ENCODE measurements around the gene ATP11C. TPM values are rescaled to one million over a fixed set of nuclear protein-coding genes. Genes with fewer than 3 reads are reported as not detected.
A peak's percentile ranks its signal among the peaks of the same experiment; 100 is the strongest.
"Not testable (repeated sequence)": the region's sequence is repeated elsewhere in the genome, so short reads cannot be mapped to it uniquely, and the experiment has no call there.

ATP11C gene
- total and polyA plus RNA-seq, 5 donors from 2014 or later = 2.9 to 19.4 (median 4.4) TPM

- ATAC-seq (ENCODE audit: low read depth in 2 of 2) = no peak
- no peaks in the 10 kb centered on the region for H3K36me3 Mint-ChIP-seq
- H3K36me3 ChIP-seq (ENCODE audit: control insufficient read depth, insufficient read depth, low read length) = no peaks in the 10 kb centered on the region
- H3K4me1 ChIP-seq (ENCODE audit: control insufficient read depth, insufficient read depth, low read length, poor library complexity, severe bottlenecking) = no peaks in the 10 kb centered on the region
- no peak overlapping the region for H3K4me3 ChIP-seq (ENCODE audit: low read depth, low read length)
- H3K27ac ChIP-seq (ENCODE audit: insufficient read depth, low read length, poor library complexity, severe bottlenecking) = no peak overlapping the region
- peak in 1 of 3 donors; percentile 3 for DNase-seq
- no peak overlapping the region for H3K4me3 Mint-ChIP-seq
- no peak overlapping the region for H3K27ac Mint-ChIP-seq
- no peaks in the 10 kb centered on the region for H3K27me3 ChIP-seq (ENCODE audit: control insufficient read depth, insufficient read depth, low read length)
- H3K9me3 ChIP-seq (ENCODE audit: control insufficient read depth in 2 of 2, low read length in 2 of 2) = no peaks in the 10 kb centered on the region
- peaks cover 4% of the 10 kb centered on the region for H3K27me3 Mint-ChIP-seq
- H3K9me3 Mint-ChIP-seq = peaks cover 0 to 1% (median 0%) of the 10 kb centered on the region in 7 donors
- H3K4me1 Mint-ChIP-seq = no peaks in the 10 kb centered on the region
Observed at GRCh38 chrX:139967300-139967699, 34.4 kb upstream of the ATP11C start.

DNA sequence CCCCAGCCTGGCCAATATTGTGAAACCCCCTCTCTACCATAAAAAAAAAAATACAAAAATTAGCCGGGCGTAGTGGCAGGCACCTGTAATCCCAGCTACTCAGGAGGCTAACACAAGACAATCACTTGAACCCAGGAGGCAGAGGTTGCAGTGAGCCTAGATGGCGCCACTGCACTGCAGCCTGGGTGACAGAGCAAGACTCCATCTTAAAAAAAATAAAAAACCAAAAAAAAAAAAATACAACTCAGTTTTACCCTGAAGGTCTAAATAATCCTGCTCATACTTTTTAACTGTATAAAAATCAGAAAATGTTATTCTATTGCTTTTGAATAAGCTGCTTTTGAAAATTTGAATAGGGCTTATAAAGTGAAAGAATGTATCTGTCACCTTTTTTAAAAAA, 33.3 kb upstream of the ATP11C start:
- H3K27ac ChIP-seq (ENCODE audit: insufficient read depth, low read length, poor library complexity, severe bottlenecking); H3K9me3 Mint-ChIP-seq; H3K27ac Mint-ChIP-seq; ATAC-seq (ENCODE audit: low read depth in 2 of 2); H3K9me3 ChIP-seq (ENCODE audit: control insufficient read depth in 2 of 2, low read length in 2 of 2); H3K4me3 ChIP-seq (ENCODE audit: low read depth, low read length); H3K4me1 Mint-ChIP-seq; H3K36me3 ChIP-seq (ENCODE audit: control insufficient read depth, insufficient read depth, low read length); H3K4me3 Mint-ChIP-seq; DNase-seq; H3K27me3 Mint-ChIP-seq; H3K36me3 Mint-ChIP-seq; H3K4me1 ChIP-seq (ENCODE audit: control insufficient read depth, insufficient read depth, low read length, poor library complexity, severe bottlenecking); H3K27me3 ChIP-seq (ENCODE audit: control insufficient read depth, insufficient read depth, low read length): not testable (repeated sequence)

- no peak within 1 kb of the TSS for H3K4me3 ChIP-seq (ENCODE audit: low read depth, low read length)
- ATAC-seq (ENCODE audit: low read depth in 2 of 2) = no peak
- H3K9me3 ChIP-seq (ENCODE audit: control insufficient read depth in 2 of 2, low read length in 2 of 2) = no peaks in the 10 kb centered on the region
- H3K4me1 ChIP-seq (ENCODE audit: control insufficient read depth, insufficient read depth, low read length, poor library complexity, severe bottlenecking) = no peaks in the 10 kb centered on the region
- DNase-seq = no peak
- H3K27ac ChIP-seq (ENCODE audit: insufficient read depth, low read length, poor library complexity, severe bottlenecking) = no peak within 1 kb of the TSS
- Mint-ChIP-seq H3K9me3 (peaks cover 0 to 1% (median 0%) of the 10 kb centered on the region in 7 donors), H3K4me3 (no peak within 1 kb of the TSS), H3K4me1 (no peaks in the 10 kb centered on the region), H3K36me3 (no peaks in the 10 kb centered on the region), H3K27ac (no peak within 1 kb of the TSS), H3K27me3 (peaks cover 4% of the 10 kb centered on the region)
- no peaks in the 10 kb centered on the region for H3K27me3 ChIP-seq (ENCODE audit: control insufficient read depth, insufficient read depth, low read length)
- H3K36me3 ChIP-seq (ENCODE audit: control insufficient read depth, insufficient read depth, low read length) = no peaks in the 10 kb centered on the region
Observed at GRCh38 chrX:139965421-139965820, 32.6 kb upstream of the ATP11C start, which contains the start of gene CXorf66. CXorf66 (minus strand) TSS chrX:139965521; CDS start chrX:139965496, 25 bp downstream.

- not testable (repeated sequence) for DNase-seq; ATAC-seq (ENCODE audit: low read depth in 2 of 2); H3K4me3 ChIP-seq (ENCODE audit: low read depth, low read length); H3K4me3 Mint-ChIP-seq; H3K4me1 Mint-ChIP-seq; H3K27me3 ChIP-seq (ENCODE audit: control insufficient read depth, insufficient read depth, low read length); H3K36me3 ChIP-seq (ENCODE audit: control insufficient read depth, insufficient read depth, low read length); H3K27me3 Mint-ChIP-seq; H3K27ac ChIP-seq (ENCODE audit: insufficient read depth, low read length, poor library complexity, severe bottlenecking); H3K36me3 Mint-ChIP-seq; H3K9me3 ChIP-seq (ENCODE audit: control insufficient read depth in 2 of 2, low read length in 2 of 2); H3K4me1 ChIP-seq (ENCODE audit: control insufficient read depth, insufficient read depth, low read length, poor library complexity, severe bottlenecking); H3K9me3 Mint-ChIP-seq; H3K27ac Mint-ChIP-seq
Observed at GRCh38 chrX:139961091-139961490, 28.2 kb upstream of the ATP11C start.

GRCh38 chrX:139949703-139950102, 16.9 kb upstream of the ATP11C start:
- peaks cover 16% of the 10 kb centered on the region for H3K27me3 Mint-ChIP-seq
- no peaks in the 10 kb centered on the region for H3K36me3 Mint-ChIP-seq
- Histone ChIP-seq H3K36me3 (ENCODE audit: control insufficient read depth, insufficient read depth, low read length) (no peaks in the 10 kb centered on the region), H3K4me3 (ENCODE audit: low read depth, low read length) (no peak overlapping the region), H3K9me3 (ENCODE audit: control insufficient read depth in 2 of 2, low read length in 2 of 2) (no peaks in the 10 kb centered on the region), H3K27me3 (ENCODE audit: control insufficient read depth, insufficient read depth, low read length) (no peaks in the 10 kb centered on the region), H3K27ac (ENCODE audit: insufficient read depth, low read length, poor library complexity, severe bottlenecking) (no peak overlapping the region), H3K4me1 (ENCODE audit: control insufficient read depth, insufficient read depth, low read length, poor library complexity, severe bottlenecking) (no peaks in the 10 kb centered on the region)
- no peak for DNase-seq
- no peak overlapping the region for H3K4me3 Mint-ChIP-seq
- peaks cover 0 to 2% (median 0%) of the 10 kb centered on the region in 4 donors for H3K4me1 Mint-ChIP-seq
- H3K27ac Mint-ChIP-seq = no peak overlapping the region
- H3K9me3 Mint-ChIP-seq = no peaks in the 10 kb centered on the region
- no peak for ATAC-seq (ENCODE audit: low read depth in 2 of 2)

DNA sequence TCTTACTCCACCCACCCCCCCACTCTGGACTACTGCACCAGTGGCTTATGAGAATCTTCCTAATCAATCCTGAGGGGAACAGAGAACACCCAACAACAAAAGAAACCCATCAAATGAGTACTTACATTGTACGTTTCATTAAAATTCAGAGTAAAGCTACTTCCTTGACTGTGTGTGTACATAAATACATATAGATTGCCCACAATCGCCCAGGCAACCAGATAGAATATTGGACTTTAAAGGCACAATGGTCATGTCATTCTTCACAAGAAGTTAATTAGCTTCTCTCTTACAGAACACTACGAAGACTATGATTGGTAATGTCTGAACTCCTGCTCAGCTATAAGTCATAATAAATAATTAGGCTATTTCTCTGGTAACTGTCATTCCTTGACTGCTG, 12.2 kb upstream of the ATP11C start:
- no peaks in the 10 kb centered on the region for H3K4me1 ChIP-seq (ENCODE audit: control insufficient read depth, insufficient read depth, low read length, poor library complexity, severe bottlenecking)
- H3K36me3 ChIP-seq (ENCODE audit: control insufficient read depth, insufficient read depth, low read length) = no peaks in the 10 kb centered on the region
- Mint-ChIP-seq H3K4me3 (no peak overlapping the region), H3K9me3 (no peaks in the 10 kb centered on the region), H3K36me3 (no peaks in the 10 kb centered on the region), H3K27ac (no peak overlapping the region), H3K27me3 (peaks cover 10% of the 10 kb centered on the region), H3K4me1 (peaks cover 0 to 2% (median 0%) of the 10 kb centered on the region in 4 donors)
- H3K27me3 ChIP-seq (ENCODE audit: control insufficient read depth, insufficient read depth, low read length) = no peaks in the 10 kb centered on the region
- no peaks in the 10 kb centered on the region for H3K9me3 ChIP-seq (ENCODE audit: control insufficient read depth in 2 of 2, low read length in 2 of 2)
- no peak for ATAC-seq (ENCODE audit: low read depth in 2 of 2)
- H3K27ac ChIP-seq (ENCODE audit: insufficient read depth, low read length, poor library complexity, severe bottlenecking) = no peak overlapping the region
- H3K4me3 ChIP-seq (ENCODE audit: low read depth, low read length) = no peak overlapping the region
- no peak for DNase-seq

- Mint-ChIP-seq H3K4me1 (peaks cover 0 to 4% (median 0%) of the 10 kb centered on the region in 4 donors), H3K27me3 (no peaks in the 10 kb centered on the region), H3K9me3 (no peaks in the 10 kb centered on the region), H3K27ac (no peak overlapping the region), H3K36me3 (no peaks in the 10 kb centered on the region), H3K4me3 (no peak overlapping the region)
- Histone ChIP-seq H3K4me3 (ENCODE audit: low read depth, low read length) (no peak overlapping the region), H3K36me3 (ENCODE audit: control insufficient read depth, insufficient read depth, low read length) (no peaks in the 10 kb centered on the region), H3K4me1 (ENCODE audit: control insufficient read depth, insufficient read depth, low read length, poor library complexity, severe bottlenecking) (peaks cover 6% of the 10 kb centered on the region), H3K27ac (ENCODE audit: insufficient read depth, low read length, poor library complexity, severe bottlenecking) (no peak overlapping the region), H3K9me3 (ENCODE audit: control insufficient read depth in 2 of 2, low read length in 2 of 2) (no peaks in the 10 kb centered on the region), H3K27me3 (ENCODE audit: control insufficient read depth, insufficient read depth, low read length) (no peaks in the 10 kb centered on the region)
- no peak for ATAC-seq (ENCODE audit: low read depth in 2 of 2)
- peak in 1 of 3 donors; percentile 17 for DNase-seq
Observed at GRCh38 chrX:139936259-139936658, 3.4 kb upstream of the ATP11C start.

DNA sequence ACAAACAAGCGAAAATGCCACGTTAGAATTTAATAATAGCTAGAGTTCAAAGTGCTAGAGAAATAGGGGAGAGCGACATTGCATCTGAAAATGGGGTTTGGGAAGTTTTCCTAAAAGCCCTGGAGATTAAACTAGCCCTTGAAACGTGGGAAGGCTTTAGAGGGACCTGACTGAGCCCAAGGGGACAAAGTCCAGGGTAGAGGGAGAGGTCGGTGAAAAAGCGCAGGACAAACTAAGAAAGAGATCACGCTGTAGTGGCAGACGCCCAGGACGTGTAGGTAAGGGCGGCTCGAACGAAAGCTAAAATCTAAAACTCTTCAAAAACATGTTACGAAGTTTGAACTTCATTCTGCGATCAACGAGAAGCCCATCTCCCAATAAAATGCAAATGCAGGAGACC, 1.1 kb upstream of the ATP11C start:
- peaks cover 0 to 22% (median 10%) of the 10 kb centered on the region in 4 donors for H3K4me1 Mint-ChIP-seq
- H3K36me3 Mint-ChIP-seq = no peaks in the 10 kb centered on the region
- Histone ChIP-seq H3K27me3 (ENCODE audit: control insufficient read depth, insufficient read depth, low read length) (no peaks in the 10 kb centered on the region), H3K27ac (ENCODE audit: insufficient read depth, low read length, poor library complexity, severe bottlenecking) (no peak overlapping the region), H3K36me3 (ENCODE audit: control insufficient read depth, insufficient read depth, low read length) (no peaks in the 10 kb centered on the region), H3K9me3 (ENCODE audit: control insufficient read depth in 2 of 2, low read length in 2 of 2) (no peaks in the 10 kb centered on the region), H3K4me3 (ENCODE audit: low read depth, low read length) (peak overlapping the region; percentile 55), H3K4me1 (ENCODE audit: control insufficient read depth, insufficient read depth, low read length, poor library complexity, severe bottlenecking) (peaks cover 16% of the 10 kb centered on the region)
- ATAC-seq (ENCODE audit: low read depth in 2 of 2) (no peak), DNase-seq (no peak)
- H3K27me3 Mint-ChIP-seq = no peaks in the 10 kb centered on the region
- peak overlapping the region in 1 of 3 donors; percentile 95 for H3K27ac Mint-ChIP-seq
- H3K4me3 Mint-ChIP-seq = peak overlapping the region in 3 of 4 donors; percentile 94 to 99 (median 95)
- no peaks in the 10 kb centered on the region for H3K9me3 Mint-ChIP-seq
